Non-pigmented ciliary epithelial cell (primary cell): ENCODE data around the gene KCNJ2.

Source experiments
- DNase-seq: peaks from one replicate; pipeline ENCODE4 v3.0.0-alpha.2; 2010; ENCODE audit warnings: low read depth

KCNJ2 gene

DNA sequence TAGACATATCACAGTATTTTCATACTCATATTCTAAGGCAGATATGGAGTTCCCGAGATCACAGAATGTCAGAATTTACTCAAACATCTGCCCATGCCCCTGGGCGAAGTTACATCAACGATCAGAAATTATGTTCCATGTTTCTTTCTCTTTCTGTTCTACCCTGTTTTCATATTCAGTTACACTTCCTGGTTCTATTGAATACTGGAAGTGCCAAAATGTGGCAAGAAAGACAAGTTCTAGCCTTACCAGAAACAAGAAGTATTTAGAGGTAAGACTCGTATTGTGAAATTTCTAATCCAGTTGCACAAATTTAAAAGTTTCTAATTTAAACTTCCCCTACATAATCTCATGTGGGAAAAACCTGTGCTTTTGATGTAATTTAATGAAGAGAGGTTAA, 36.1 kb downstream of the KCNJ2 start:
- no peak for DNase-seq

DNA sequence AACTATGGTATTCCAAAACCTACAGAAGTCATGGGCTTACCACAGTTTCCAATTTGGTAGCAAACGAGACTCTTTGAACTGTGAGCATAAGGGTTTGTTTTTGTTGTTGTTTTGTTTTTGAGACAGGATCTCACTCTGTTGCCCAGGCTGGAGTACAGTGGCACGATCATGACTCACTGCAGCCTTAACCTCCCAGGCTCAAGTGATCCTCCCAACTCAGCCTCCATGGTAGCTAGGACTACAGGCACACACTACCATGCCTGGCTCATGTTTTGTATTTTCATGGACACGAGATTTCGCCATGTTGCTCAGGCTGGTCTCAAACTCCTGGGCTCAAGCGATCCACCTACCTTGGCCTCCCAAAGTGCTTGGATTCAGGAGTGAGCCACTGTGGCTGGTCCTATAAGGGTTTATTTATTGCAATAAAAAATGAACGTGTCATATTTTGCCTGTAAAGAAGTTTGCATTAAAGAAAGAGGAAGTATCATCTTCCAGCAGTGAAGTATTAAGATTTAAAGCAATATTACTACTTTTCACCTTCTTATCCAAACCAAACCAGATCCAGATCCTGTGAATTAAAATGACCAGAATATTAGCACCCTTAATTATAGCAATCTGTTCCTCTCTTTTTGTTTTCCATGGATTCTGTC, 37.2 kb downstream of the KCNJ2 start:
- no peak for DNase-seq

DNA sequence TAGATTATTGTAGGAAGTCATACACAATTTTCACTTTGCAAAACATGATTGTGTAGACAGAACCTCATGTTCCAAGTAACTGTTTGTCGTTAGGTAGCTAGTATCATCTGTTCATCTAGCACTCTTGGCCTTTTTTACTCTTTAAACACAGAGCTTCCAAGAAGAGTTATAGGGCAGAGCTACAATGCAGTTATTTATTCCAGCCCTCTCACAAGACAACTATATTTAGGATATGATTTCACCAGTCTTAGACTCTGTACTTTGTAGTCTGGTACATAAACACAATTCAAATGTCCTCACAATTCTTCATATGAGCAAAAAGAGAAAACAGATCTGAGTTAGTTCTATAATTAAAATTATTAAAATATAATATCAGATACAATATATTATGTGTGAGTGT, 37.9 kb downstream of the KCNJ2 start:
- DNase-seq: no peak

DNA sequence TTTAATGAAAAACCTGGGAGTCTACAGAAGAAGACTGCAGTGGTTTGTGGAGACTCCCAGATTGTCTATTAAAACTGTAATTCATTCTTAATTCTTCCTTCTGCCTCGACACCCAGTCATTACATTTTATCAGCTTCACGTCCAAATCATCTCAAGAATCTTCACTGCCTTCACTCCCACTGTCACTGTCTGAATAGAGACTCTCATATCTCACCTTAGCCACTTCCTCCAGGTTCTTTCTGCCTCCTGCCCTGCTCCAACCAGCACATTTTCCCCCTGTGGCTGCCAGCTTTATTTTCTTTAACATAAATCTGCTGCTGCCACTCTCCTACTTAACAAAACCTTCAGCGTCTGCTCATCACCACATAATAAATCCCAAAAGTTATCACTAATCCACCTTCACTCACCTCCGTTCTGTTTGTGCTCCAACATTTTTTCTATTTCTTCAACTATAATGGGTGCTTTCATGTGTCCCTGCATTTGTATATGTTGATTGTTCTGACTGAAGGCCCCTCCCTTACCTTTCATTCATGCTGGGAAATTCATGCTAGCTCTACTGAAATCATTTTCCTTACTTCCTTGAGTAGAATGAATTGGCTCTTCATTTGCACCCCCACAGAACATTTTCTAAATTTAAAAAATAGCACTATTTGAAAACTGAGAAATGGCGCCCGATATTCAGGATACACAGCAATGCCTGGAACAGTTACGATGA, 38.9 kb downstream of the KCNJ2 start:
- no peak for DNase-seq

DNA sequence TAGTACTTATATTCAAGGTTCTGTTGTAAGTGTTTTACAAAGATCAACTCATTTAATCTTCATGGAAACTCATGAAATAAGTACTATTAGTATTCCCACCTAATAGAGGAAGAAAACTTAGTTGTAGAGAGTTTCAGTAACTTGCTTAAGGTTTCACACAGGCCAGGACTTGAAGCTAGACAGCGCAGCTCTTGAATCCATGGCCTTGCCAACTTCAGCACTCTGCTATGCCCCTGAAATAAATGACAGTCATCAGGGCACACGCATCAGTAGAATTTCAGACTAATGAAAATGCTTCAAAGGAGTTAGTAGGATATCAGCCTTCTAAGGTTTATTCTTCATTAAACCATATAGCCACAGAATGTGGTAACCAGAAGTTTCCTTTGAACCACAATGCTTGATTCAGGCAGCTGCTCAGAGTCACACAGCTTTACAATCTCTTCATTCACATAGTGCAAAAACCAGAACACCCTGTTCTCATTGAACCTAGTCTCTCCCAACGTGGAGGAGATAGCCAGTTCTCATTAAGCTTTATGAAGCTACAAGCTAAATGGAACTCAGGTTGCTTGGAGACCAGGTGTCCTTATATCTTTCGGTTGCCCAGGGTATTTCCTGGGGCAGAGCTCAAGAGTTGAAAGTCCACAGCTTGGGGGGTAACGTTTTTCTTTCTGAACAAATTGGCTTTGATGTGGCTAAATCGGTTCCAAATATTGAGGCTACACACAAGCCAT, 39.7 kb downstream of the KCNJ2 start:
- no peak for DNase-seq

DNA sequence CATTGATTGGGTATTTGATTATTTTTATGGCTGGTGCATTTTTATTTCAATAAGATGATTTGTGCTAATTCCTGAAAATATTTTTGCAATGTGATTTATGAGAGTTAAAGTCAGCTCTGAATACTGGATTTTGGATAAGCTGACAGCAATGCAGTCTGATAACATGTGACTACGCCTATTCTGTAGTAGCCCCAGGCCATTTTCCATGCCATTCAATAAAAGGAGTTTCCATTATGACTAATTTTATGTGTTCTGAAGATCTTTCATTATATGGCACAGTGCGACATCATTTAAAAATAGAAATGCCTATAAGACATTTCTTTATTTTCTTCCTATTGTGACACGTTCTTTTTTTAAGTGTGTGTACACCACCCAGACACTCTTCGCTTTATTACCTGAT, 46.3 kb downstream of the KCNJ2 start:
- DNase-seq: no peak

DNA sequence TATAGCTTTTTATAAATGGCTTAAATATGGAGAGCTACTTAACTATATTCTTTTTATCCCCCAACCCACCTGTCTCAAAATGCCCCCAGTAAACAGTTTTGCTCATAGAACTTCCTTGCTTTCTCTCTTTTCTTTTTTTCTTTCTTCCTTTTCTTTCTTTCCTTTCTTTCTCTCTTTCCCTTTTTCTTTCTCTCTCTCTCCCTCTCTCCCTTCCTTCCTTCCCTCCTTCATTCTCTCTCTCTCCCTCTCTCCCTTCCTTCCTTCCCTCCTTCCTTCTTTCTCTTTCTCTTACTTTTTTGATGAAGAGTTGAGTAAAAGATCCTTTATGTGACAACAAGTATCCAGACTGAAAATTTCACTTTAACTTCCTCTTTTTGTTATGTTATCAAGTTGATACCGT, 48.2 kb downstream of the KCNJ2 start:
- DNase-seq: no peak

DNA sequence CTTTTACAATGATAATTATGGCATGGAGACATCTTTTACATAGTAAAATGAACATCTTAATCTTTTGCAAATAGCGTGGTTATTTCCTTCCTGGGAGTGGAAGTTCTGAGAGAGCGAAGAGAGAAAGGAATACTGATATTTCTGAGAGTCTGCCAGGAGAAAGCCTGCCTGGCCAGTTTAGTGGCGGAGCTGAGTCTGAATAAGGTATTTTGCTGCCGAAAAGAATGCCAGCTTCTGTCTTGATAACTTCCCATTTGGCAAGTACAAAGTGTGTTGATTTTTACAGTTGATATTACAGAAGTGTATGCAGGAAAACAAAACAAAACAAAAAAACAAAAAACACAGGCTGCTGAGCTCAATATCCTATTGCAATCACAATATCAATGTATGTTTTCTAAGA, 55.9 kb downstream of the KCNJ2 start:
- no peak for DNase-seq
